ENCODE data around the gene ABHD1.

- TF ChIP-seq CTCF (IDR thresholded peaks at IDR 0.05) (no peak), POLR2AphosphoS5 (IDR thresholded peaks at IDR 0.05) (no peak)
Observed at GRCh38 chr2:27127883-27128667, 4.5 kb downstream of the ABHD1 start.

Data from transverse colon (tissue), 4 donors.